WERI-Rb-1 (cell line): ENCODE data around the gene MAML3.

Experiments
- DNase-seq: peaks from one replicate; pipeline ENCODE4 v3.0.0-alpha.2; 2020
- H3K27ac ChIP-seq: fragments of 250-450 bp; sonication (Bioruptor Pico); 2 replicates; pipeline ENCODE4 v1.5.1; 2020; ENCODE audit warnings: mild to moderate bottlenecking, moderate library complexity
- H3K27me3 ChIP-seq: fragments of 250-450 bp; sonication (Bioruptor Pico); 2 replicates; pipeline ENCODE4 v1.5.1; 2021; ENCODE audit warnings: mild to moderate bottlenecking, low read depth, moderate library complexity; ENCODE audit not compliant: insufficient read depth, severe bottlenecking
- H3K36me3 ChIP-seq: fragments of 250-450 bp; sonication (Bioruptor Pico); 2 replicates; pipeline ENCODE4 v1.5.1; 2020; ENCODE audit warnings: mild to moderate bottlenecking, moderate library complexity
- H3K4me3 ChIP-seq: 2 replicates; pipeline ENCODE4 v1.5.1; 2011; ENCODE audit warnings: low read depth, mild to moderate bottlenecking, control low read depth, low read length
- H3K9me3 ChIP-seq: fragments of 250-450 bp; sonication (Bioruptor Pico); 2 replicates; pipeline ENCODE4 v1.5.1; 2021; ENCODE audit warnings: mild to moderate bottlenecking, moderate library complexity; ENCODE audit not compliant: severe bottlenecking
- CTCF ChIP-seq: IDR thresholded peaks from 2 replicates; pipeline ENCODE4 v1.5.1; 2011; ENCODE audit warnings: low read depth, mild to moderate bottlenecking, control low read depth, inconsistent platforms, low read length

MAML3 gene

GRCh38 chr4:140141210-140141835, 12.7 kb downstream of the MAML3 start:
- Histone ChIP-seq H3K4me3 (no peak overlapping the region), H3K27me3 (no peaks in the 10 kb centered on the region), H3K9me3 (no peaks in the 10 kb centered on the region), H3K27ac (no peak overlapping the region), H3K36me3 (no peaks in the 10 kb centered on the region)
- no peak for DNase-seq
- TF ChIP-seq CTCF, result no peak

GRCh38 chr4:140140566-140140965, 13.4 kb downstream of the MAML3 start:
- H3K9me3 ChIP-seq, result no peaks in the 10 kb centered on the region
- H3K4me3 ChIP-seq, result no peak overlapping the region
- no peak overlapping the region for H3K27ac ChIP-seq
- no peak for TF ChIP-seq CTCF
- no peaks in the 10 kb centered on the region for H3K27me3 ChIP-seq
- no peaks in the 10 kb centered on the region for H3K36me3 ChIP-seq
- DNase-seq, result no peak

- Histone ChIP-seq H3K9me3 (no peaks in the 10 kb centered on the region), H3K4me3 (no peak overlapping the region), H3K27me3 (no peaks in the 10 kb centered on the region), H3K36me3 (no peaks in the 10 kb centered on the region), H3K27ac (no peak overlapping the region)
- DNase-seq, result no peak
- no peak for TF ChIP-seq CTCF
Observed at GRCh38 chr4:140138428-140138827, 15.6 kb downstream of the MAML3 start.

- no peak overlapping the region for H3K27ac ChIP-seq
- TF ChIP-seq CTCF, result no peak
- no peak for DNase-seq
- H3K4me3 ChIP-seq, result no peak overlapping the region
- H3K36me3 ChIP-seq, result no peaks in the 10 kb centered on the region
- H3K27me3 ChIP-seq, result no peaks in the 10 kb centered on the region
- H3K9me3 ChIP-seq, result no peaks in the 10 kb centered on the region
Observed at GRCh38 chr4:140137671-140138070, 16.3 kb downstream of the MAML3 start.

- no peak for DNase-seq
Observed at GRCh38 chr4:140136509-140136908, 17.5 kb downstream of the MAML3 start.

More at GRCh38 chr4:140136509-140136908, 17.5 kb downstream of the MAML3 start:
- TF ChIP-seq CTCF, result no peak
- H3K27ac ChIP-seq, result no peak overlapping the region
- H3K9me3 ChIP-seq, result no peaks in the 10 kb centered on the region
- H3K4me3 ChIP-seq, result no peak overlapping the region
- H3K36me3 ChIP-seq, result no peaks in the 10 kb centered on the region
- no peaks in the 10 kb centered on the region for H3K27me3 ChIP-seq
